ENCODE measurements around the gene PRMT9. TPM values are rescaled to one million over a fixed set of nuclear protein-coding genes. Genes with fewer than 3 reads are reported as not detected.
A peak's percentile ranks its signal among the peaks of the same experiment; 100 is the strongest.

PRMT9 gene
- total and polyA plus RNA-seq, 2 donors (not counting 1 experiment from before 2014, with no cell fraction given): 8.8 to 14.4 TPM

GRCh38 chr4:147633643-147634042 lies 50.3 kb downstream of the PRMT9 start:
- H3K4me1 ChIP-seq (ENCODE audit: control insufficient read depth, extremely low read depth, insufficient read depth, low read length): no peaks in the 10 kb centered on the region
- no peaks in the 10 kb centered on the region for H3K27me3 ChIP-seq (ENCODE audit: control insufficient read depth, insufficient read depth, low read length)
- H4K20me1 ChIP-seq (ENCODE audit: control insufficient read depth, extremely low read depth, insufficient read depth, low read length): no peaks in the 10 kb centered on the region
- peaks cover 1% of the 10 kb centered on the region for H3K36me3 ChIP-seq (ENCODE audit: control insufficient read depth, insufficient read depth, low read length)
- no peak overlapping the region for H3K27ac ChIP-seq (ENCODE audit: insufficient read depth, low read length)
- no peak for DNase-seq (ENCODE audit: low read depth in 2 of 2)
- no peak overlapping the region for H3K4me3 ChIP-seq (replicated peaks in 1 of 4; ENCODE audit: control extremely low read depth in 1 of 4, insufficient read depth in 1 of 4, low read depth in 3 of 4, low read length in 4 of 4)
- no peaks in the 10 kb centered on the region for H3K79me2 ChIP-seq (ENCODE audit: control insufficient read depth, insufficient read depth, low read length)
- H3K9me3 ChIP-seq (ENCODE audit: control insufficient read depth, insufficient read depth, low read depth, low read length): no peaks in the 10 kb centered on the region
- no peak overlapping the region for H3K4me2 ChIP-seq (ENCODE audit: extremely low read depth, insufficient read depth, low read length)
- TF ChIP-seq CTCF (conservative IDR thresholded peaks at IDR 0.05 in 1 of 2, IDR thresholded peaks at IDR 0.05 in 1 of 2; ENCODE audit: low read depth in 1 of 2, low read length in 2 of 2): no peak
- TF ChIP-seq EZH2 (IDR thresholded peaks at IDR 0.05; ENCODE audit: low read length, missing control alignments): no peak
- no peak overlapping the region for H3K9ac ChIP-seq (ENCODE audit: insufficient read depth, low read length)
- no peak overlapping the region for H2AFZ ChIP-seq (ENCODE audit: low read length)

GRCh38 chr4:147633113-147633512 lies 50.9 kb downstream of the PRMT9 start:
- TF ChIP-seq CTCF (conservative IDR thresholded peaks at IDR 0.05 in 1 of 2, IDR thresholded peaks at IDR 0.05 in 1 of 2; ENCODE audit: low read depth in 1 of 2, low read length in 2 of 2) (no peak), EZH2 (IDR thresholded peaks at IDR 0.05; ENCODE audit: low read length, missing control alignments) (no peak)
- H3K27me3 ChIP-seq (ENCODE audit: control insufficient read depth, insufficient read depth, low read length): no peaks in the 10 kb centered on the region
- H3K4me3 ChIP-seq (replicated peaks in 1 of 4; ENCODE audit: control extremely low read depth in 1 of 4, insufficient read depth in 1 of 4, low read depth in 3 of 4, low read length in 4 of 4): no peak overlapping the region
- H4K20me1 ChIP-seq (ENCODE audit: control insufficient read depth, extremely low read depth, insufficient read depth, low read length): no peaks in the 10 kb centered on the region
- H3K4me2 ChIP-seq (ENCODE audit: extremely low read depth, insufficient read depth, low read length): no peak overlapping the region
- peak; percentile 36 to 49 for DNase-seq (ENCODE audit: low read depth in 2 of 2)
- H2AFZ ChIP-seq (ENCODE audit: low read length): no peak overlapping the region
- H3K9ac ChIP-seq (ENCODE audit: insufficient read depth, low read length): no peak overlapping the region
- no peaks in the 10 kb centered on the region for H3K79me2 ChIP-seq (ENCODE audit: control insufficient read depth, insufficient read depth, low read length)
- H3K9me3 ChIP-seq (ENCODE audit: control insufficient read depth, insufficient read depth, low read depth, low read length): no peaks in the 10 kb centered on the region
- no peaks in the 10 kb centered on the region for H3K4me1 ChIP-seq (ENCODE audit: control insufficient read depth, extremely low read depth, insufficient read depth, low read length)
- H3K36me3 ChIP-seq (ENCODE audit: control insufficient read depth, insufficient read depth, low read length): peaks cover 1% of the 10 kb centered on the region
- H3K27ac ChIP-seq (ENCODE audit: insufficient read depth, low read length): no peak overlapping the region

GRCh38 chr4:147629783-147630730 lies 53.9 kb downstream of the PRMT9 start:
- H3K4me1 ChIP-seq (ENCODE audit: control insufficient read depth, extremely low read depth, insufficient read depth, low read length): no peaks in the 10 kb centered on the region
- H3K27me3 ChIP-seq (ENCODE audit: control insufficient read depth, insufficient read depth, low read length): no peaks in the 10 kb centered on the region
- H3K79me2 ChIP-seq (ENCODE audit: control insufficient read depth, insufficient read depth, low read length): no peaks in the 10 kb centered on the region
- TF ChIP-seq EZH2 (IDR thresholded peaks at IDR 0.05; ENCODE audit: low read length, missing control alignments) (no peak), CTCF (conservative IDR thresholded peaks at IDR 0.05 in 1 of 2, IDR thresholded peaks at IDR 0.05 in 1 of 2; ENCODE audit: low read depth in 1 of 2, low read length in 2 of 2) (no peak)
- no peaks in the 10 kb centered on the region for H3K9me3 ChIP-seq (ENCODE audit: control insufficient read depth, insufficient read depth, low read depth, low read length)
- peaks cover 1% of the 10 kb centered on the region for H3K36me3 ChIP-seq (ENCODE audit: control insufficient read depth, insufficient read depth, low read length)
- no peak overlapping the region for H3K4me2 ChIP-seq (ENCODE audit: extremely low read depth, insufficient read depth, low read length)
- no peak overlapping the region for H3K9ac ChIP-seq (ENCODE audit: insufficient read depth, low read length)
- DNase-seq (ENCODE audit: low read depth in 2 of 2): no peak
- no peaks in the 10 kb centered on the region for H4K20me1 ChIP-seq (ENCODE audit: control insufficient read depth, extremely low read depth, insufficient read depth, low read length)
- H3K27ac ChIP-seq (ENCODE audit: insufficient read depth, low read length): no peak overlapping the region
- no peak overlapping the region for H2AFZ ChIP-seq (ENCODE audit: low read length)
- H3K4me3 ChIP-seq (replicated peaks in 1 of 4; ENCODE audit: control extremely low read depth in 1 of 4, insufficient read depth in 1 of 4, low read depth in 3 of 4, low read length in 4 of 4): no peak overlapping the region
